HG03442 (cell line): ENCODE data around the gene HAX1.
"Not testable (repeated sequence)": the region's sequence is repeated elsewhere in the genome, so short reads cannot be mapped to it uniquely, and the experiment has no call there.

ENCODE experiments used
- ATAC-seq: cut with Tn5 transposase; IDR thresholded peaks from one replicate; pipeline ENCODE4 v1.9.1; 2021; ENCODE audit warnings: mild to moderate bottlenecking, moderate library complexity; ENCODE audit not compliant: unreplicated experiment

HAX1 gene

DNA sequence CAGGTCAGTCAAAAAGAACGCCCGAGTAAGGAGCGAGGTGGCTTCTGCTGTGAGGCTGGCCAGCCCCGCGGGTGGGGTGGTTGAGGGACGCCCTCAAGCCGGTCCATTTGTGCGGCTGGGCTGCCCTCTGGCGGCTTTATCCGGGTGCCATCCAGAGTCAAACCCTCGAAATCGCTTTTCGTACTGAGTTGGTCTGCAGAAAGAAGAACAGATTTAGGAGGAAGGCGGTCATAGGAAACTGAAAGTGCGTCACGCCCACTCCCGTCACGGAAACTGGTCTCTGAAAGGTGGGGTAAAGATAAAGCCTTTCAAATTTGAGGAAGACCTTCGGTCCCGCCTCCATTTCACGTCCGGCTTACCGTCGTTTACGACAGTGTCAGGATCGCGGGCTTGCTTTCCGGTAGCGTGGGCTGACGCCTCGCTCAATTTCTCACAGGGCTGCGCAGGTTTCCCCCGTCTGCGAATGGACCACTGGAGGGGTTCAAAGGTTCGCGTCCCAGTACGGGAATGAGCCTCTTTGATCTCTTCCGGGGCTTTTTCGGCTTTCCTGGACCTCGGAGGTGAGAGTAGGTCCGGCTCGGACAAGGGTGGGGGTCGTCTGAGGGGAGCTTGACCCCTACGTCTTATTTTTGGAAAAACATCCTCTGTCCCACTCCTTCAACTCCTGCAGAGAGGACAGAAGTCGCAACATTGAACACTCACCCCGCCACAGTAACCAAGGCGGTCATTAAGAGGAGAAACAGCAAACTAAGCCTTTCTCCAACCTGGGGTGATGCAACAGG lies at the start of gene HAX1:
HAX1 (plus strand) TSS at position 413 of the 782 bp plus-strand sequence; CDS start at position 508, 95 bp downstream.
- peak; percentile 82 for ATAC-seq

DNA sequence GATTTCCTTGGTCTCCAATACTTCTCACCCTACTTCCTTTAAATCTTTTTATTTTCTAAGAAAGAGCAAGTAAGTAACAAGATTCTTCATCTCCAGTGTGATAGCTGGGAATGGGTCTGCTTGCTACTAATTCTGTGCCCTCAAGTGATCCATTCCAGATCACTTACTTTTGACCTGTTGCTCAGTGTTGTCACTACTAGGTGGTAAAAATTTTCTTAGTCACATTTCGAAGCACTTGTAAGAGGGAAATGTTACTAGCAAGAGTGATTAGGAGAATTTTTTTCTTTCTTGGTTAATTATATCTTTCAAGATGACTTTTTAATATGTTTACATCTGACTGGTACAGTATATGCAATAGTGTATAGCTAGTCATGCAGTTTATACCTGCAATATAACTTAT lies 49.5 kb upstream of the HAX1 start:
- no peak for ATAC-seq

DNA sequence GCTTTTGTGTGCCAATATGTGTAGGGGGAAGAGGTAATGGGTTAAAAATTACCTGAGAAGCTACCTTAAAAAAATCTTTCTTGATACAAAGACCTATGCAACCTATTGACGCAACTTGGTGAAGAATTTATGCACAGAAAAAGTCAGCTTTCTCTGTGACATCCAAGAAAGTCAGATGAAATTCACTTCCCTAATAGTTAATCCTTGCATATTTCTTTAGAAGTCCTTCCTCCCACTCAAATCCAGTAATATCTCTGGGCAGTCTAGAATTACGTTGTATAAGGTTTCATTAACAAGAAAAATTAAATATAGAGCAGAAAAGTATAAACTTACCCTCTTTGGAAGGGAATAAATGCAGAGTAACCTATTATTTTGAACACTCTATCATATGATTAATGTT lies 48.8 kb upstream of the HAX1 start:
- ATAC-seq: no peak

DNA sequence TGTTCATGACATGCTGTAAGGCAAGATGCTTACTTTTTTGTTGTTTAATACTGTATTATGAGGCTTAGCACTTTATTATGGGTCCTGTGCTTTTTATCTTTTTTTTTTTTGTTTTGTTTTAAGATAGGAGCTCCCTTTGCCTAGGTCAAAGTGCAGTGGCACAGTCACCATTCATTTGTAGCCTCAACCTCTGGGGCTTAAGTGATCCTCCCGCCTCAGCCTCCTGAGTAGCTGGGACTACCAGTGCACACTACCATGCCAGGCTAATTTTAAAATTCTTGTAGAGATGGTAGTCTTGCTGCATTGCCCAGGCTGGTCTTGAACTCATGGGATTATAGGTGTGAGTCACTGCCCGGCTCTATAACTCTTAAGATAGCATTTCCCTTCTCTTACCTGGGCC lies 47.1 kb upstream of the HAX1 start:
- no peak for ATAC-seq

DNA sequence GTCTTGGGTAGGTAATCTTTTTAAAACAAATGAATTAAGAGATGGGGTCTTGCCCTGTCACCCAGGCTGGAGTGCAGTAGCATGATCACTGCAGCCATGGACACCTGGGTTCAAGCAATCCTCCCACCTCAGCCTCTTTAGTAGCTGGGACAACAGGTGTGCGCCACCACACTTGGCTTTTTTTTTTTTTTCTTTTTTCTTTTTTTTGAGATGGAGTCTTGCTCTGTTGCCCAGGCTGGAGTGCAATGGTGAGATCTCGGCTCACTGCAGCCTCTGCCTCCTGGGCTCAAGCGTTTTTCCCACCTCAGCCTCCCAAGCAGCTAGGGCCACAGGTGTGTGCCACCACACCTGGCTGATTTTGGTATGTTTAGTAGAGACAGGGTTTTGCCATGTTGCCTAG lies 41.3 kb upstream of the HAX1 start:
- ATAC-seq: not testable (repeated sequence)

DNA sequence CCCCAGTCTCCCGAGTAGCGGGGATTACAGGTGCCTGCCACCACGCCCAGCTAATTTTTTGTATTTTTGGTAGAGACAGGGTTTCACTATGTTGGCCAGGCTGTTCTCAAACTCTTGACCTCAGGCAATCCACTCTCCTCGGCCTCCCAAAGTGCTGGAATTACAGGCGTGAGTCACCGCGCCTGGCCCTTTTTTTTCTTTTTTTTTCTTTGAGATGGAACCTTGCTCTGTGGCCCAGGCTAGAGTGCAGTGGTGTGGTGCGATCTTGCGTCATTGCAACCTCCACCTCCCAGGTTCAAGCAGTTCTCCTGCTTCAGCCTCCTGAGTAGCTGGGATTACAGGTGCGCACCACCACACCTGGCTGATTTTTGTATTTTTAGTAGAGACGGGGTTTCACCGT lies 39.3 kb upstream of the HAX1 start:
- ATAC-seq: not testable (repeated sequence)

DNA sequence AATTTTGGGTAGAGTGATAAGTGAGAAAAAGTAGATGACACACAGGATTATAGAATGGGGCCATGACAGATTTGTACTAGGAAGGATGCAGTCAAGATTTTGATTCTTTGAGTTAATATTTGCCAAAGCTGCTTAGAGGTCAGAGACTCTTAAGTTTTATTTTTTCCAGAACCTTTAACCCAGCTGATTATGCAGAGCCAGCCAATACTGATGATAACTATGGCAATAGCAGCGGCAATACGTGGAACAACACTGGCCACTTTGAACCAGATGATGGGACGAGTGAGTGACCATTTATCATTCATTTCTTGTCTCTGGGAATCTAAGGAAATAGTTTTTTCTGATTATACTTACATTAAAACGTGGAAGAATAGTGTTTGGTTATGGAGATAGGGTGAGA lies 35.6 kb upstream of the HAX1 start:
- ATAC-seq: no peak

DNA sequence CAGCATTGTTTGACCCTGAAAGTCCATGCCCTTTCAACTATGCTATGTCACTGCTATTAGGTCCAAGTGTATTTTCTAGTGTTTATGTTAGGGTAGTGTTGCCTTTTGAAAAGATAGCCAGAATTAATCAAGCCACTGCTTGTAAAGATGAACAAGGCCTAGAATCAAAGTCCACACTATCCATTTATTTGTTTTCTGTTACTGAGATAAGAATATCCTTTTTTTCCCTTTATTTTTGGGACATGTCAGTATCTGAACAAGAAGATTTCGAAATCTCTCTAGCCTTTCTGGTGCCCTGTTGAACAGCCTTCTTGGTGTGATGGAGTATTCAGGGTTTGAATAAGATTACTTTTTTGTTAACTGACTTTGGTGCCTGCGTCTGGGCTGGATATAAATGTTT lies 35.0 kb upstream of the HAX1 start:
- no peak for ATAC-seq

DNA sequence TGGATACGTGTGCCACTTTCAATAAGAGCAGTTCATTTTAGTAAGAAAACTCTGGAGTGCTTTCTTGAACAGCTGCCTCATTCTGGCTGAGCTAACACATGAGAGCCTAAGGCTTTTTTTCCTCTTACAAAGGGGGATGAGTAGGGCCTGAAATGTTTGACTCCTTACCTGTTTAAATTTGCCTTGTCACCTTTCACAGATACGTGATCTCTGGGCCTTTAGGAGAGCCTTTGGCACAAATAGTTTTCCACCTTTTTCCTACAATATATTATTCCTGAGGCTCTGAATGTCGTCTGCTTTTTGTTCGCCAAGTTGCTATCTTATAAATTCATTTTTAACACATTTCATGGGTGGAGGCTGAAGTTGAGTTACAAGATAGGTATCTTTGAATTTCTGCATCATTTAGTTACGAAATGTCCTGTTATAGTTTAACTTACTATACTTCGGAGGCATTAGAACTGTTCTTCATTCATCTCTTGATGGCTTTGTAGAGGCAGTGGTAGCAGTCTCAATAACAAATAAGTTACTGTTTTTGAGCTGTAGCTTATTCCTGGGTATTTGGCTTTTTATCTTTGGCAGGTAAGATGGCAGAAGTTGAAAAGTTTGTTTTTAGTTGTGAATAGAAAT lies 34.4 kb upstream of the HAX1 start:
- no peak for ATAC-seq

DNA sequence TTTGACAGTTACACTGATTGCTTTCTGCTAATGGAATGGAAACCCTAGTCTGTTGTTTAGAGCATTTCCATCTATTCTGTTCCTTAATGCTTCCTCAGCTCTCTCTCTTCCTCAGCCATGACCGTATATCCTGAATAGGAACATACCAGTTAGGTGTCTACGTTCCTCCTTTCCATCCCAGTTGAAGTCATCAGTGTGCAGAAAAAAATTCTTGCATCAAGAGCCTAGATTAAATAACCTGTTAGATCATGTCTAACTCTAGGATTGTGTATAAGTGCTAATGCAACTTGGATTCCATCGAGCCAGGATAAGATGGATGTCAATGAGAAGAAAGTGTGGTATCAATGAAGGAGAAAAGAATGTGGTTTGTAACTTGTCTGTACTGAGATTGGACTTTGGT lies 32.9 kb upstream of the HAX1 start:
- no peak for ATAC-seq

DNA sequence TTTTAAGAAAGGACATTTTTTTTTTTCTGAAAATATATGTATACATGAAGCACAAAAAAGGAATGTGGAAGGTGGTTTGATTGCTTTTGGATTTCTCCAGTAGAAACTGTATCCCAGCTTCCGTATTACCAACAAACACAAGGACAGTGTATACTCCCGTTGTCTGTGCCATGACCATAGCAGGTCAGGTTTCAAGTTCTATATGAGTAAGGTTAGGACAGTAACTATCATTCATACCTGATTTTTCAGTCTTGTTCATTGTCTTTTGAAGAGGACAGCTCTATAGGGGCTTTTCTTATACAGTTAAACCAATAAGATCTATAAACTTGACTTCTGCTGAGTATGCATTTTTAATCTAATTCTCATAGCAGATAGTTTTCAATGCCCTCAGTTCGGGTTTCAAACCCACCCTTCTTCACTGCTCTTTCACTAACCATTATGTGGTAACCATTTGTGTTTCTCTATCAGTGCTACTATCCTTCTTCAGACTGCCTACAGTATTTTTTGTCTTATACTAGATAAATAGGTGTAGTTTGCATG lies 32.1 kb upstream of the HAX1 start:
- no peak for ATAC-seq

DNA sequence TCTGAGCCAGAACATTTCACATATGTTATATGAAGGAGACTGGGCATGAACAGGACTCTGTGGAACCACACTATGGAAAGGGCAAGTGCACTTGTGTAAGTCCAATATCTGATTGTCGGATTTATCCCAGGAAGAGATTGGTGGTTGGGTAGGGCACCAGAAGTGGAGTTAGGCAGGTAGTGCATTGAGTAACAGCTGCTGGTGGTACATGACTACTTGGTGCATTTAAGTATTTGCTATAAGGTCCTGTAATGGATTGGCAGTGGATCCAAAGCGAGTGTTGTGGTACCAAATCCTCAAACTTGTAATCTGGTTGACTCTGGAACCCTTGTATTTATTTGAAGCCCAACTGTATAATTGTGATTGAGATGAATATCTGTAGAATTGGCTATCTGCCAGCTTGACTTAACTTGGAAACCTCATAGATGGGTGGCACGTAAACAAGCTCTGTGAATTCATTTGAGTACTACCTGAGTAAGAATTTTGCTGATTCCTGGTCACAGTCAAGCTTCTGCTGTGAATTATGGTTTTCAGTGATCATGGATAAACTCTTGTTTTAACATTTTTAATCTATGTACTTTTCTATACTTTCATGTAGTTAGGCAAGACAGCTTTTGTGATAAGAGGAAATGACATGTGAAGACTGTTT lies 30.6 kb upstream of the HAX1 start:
- ATAC-seq: no peak

DNA sequence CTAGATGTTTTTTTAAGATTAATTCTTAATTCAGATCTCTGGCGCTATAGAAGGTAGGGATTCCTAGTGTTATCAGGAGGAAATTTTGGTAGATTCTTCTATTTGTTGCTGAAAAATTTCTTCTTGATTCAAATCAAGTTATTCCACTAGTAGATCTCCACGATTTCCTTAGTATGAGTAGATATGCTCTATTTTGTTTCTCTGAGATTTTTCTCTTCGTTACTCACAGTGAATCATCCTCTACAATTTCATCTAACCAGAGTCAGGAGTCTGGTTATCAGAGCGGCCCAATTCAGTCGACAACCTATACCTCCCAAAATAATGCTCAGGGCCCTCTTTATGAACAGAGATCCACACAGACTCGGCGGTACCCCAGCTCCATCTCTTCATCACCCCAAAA lies 18.8 kb upstream of the HAX1 start:
- ATAC-seq: no peak

DNA sequence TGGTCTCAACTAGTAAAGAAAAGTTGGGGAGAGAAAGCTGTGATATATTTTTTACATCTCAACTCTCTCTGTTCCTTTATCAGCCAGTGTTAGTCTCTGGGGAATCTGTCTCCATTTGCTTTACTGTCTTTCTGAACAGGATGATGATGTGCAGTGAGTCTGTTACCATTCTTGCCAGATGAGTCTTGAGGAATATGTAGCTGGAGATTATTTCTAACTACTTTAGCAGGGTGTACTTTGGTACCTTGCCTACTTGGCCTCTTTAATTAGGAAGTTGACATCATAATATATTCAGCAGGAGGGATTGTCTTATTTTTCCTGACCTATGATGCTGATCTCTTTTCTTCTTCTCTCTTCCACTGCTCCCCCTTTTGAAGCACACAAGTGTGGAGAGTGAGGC lies 15.7 kb upstream of the HAX1 start:
- ATAC-seq: no peak

DNA sequence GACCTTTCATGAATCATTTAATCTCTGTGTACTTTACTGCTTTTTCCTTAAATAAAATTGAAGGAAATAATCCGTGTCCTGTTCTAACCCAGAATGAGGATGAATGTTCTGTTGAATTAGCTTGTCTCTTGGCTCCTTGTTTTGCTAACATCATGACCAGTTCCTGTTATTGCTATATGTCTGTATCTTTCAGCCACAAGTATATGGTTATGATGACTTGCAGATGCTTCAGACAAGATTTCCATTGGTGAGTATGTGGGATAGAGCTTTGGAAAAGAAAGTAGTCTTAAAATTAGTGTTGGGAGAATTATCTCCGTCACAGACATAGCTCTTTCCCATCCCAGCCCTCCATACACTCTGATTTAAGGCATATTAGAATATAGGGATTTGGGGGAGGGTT lies 13.6 kb upstream of the HAX1 start:
- ATAC-seq: no peak

DNA sequence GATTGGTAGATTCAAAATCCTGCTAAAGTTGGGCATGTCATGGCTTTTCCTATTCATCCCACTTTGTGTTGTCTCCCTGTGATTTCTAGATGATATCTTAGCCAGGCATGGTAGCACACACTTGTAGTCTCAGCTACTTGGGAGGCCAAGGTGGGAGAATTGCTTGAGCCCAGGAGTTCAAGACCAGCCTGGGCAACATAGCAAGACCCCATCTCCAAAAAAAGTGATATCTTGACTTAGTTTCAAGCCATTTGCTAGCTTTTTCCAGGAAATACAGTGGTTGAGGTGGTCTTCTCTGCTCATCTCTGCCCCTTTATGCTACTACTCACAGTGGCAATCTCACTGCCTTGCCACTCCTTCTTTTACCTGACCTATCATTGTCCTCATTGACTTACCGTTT lies 12.3 kb upstream of the HAX1 start:
- no peak for ATAC-seq

DNA sequence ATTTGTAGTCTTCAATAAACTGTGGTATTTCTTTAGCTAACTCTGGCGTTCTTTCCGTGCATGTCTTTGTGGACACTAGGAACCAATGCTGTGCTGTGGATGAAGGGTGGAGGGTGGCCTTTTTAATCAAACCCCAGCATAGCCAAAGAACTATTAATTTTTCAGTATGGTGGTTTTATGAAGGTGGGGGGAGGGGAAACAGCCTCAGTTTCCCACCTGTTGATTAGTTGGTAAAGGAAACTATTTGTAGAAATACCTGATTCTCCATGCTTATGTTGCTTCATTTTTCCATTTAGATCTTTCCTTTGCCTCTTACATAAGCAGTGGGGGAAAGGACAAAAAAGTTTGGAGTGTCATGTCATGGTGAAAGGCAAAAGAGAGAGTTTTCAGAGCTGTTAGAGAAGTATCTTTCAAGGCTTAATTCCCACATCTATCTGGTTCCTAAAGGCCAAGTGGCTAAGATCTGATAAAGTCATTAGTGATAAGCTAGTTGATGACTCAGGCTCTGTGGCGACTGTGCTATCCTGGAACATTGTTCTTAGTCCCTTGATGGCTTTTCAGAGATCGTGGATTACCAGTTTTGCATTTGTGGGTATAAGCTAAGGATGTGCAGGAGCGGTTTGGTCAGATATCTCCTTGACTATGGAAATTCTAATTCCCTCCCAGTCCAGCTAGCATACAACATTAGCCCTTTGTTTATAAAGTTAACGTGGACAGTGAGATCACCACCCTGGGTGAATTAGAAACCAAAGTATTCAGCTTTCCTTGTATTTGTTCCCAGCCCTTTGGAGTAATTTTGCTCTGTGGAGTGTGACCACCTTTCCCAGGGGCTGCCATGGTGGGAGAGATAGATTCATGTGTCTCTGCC lies 8.7 kb upstream of the HAX1 start:
- ATAC-seq: no peak

DNA sequence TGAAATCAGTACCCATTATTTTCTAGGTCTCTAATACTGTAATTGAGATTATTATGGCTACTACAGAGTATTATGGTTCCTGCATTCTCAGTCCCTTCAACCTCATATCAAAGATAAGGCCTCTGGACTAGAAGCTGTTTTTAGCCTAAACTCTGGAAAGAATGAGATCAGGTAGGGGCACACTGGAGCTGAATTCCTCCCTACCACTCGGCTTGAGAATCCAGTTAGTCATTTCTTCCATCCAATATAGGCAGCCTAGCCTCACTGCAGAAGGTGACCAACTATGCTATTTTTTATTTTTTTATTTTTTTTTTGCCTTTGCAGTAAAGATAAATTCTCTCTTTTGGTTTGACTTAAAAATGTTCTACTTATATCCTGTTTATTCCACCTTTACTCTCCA lies 8.0 kb upstream of the HAX1 start:
- no peak for ATAC-seq

DNA sequence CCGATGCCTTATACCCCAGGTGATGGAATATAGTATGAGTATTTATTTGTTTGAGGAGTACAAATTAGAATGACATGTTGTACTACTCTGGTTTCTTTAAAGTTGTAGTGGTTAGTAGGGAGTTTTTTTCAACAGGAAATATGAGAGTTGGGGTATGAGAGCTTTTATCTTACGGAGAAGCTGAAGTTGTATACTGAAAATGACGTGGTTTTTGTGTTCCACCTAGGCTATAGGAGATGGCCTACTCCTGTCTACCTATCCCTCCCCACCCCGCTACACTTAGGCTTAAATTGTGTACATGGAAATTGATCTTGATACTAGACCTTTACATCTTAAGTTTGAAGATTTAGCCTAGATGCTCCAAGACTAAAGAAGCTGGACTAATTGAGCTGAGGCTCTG lies 6.8 kb upstream of the HAX1 start:
- ATAC-seq: no peak

DNA sequence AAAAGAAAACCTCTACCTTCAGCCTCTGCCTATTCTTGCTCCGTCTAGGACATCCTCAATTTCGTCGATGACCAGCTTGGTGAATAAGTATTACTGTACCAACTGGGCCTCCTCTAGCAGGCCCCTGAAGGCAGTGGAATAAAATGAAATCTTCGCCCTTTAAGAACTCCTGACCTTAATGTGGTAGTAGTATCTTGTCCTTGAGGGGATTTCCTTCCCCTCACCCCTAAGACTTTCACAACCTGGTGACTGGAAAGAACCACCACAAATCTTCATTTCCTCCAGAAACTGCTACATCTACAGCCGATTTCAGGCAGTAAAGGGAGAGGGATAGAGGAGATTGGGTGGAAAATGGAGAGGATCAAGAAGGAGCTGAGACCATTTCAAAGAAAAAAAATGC lies 1.6 kb upstream of the HAX1 start:
- ATAC-seq: no peak

DNA sequence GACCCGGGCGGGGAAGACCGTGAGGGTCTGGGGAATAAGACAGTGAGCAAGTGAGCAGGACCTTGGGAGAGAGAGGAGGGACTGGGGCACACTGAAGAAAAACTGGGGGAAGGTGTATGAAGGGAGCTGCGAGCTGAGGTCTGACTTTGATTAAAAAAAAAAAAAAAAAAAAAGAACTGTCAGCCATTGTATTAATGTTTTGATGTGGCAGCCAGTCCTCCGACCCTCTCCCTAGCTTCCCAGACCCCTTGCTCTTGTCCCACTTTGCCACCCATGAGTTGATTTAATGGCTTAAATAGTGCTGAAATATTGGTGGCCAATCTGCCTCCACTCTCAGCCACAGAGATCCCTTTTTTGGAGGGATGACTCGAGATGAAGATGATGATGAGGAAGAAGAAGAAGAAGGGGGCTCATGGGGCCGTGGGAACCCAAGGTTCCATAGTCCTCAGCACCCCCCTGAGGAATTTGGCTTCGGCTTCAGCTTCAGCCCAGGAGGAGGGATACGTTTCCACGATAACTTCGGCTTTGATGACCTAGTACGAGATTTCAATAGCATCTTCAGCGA lies 652 bp downstream of the HAX1 start:
- no peak for ATAC-seq
